Left lobe of liver (tissue), 2 donors: ENCODE results near the gene NFIA. TPM values are rescaled to one million over a fixed set of nuclear protein-coding genes. Genes with fewer than 3 reads are reported as not detected.
"Not testable (repeated sequence)": the region's sequence is repeated elsewhere in the genome, so short reads cannot be mapped to it uniquely, and the experiment has no call there.

Experiments
- ATAC-seq: fragments of 200-7000 bp; cut with Tn5 transposase; one replicate; pipeline ENCODE4 v1.9.1; 2020; ENCODE audit warnings: mild to moderate bottlenecking, moderate library complexity
- DNase-seq: peaks from one replicate; pipeline ENCODE4 v3.0.0-alpha.2; 2020; ENCODE audit warnings: low spot score
- total RNA-seq: library from RNA; stranded (reverse); gene quantifications from one replicate; pipeline ENCODE4 v1.2.1, GENCODE V29; 2021
- donor health status: DM: no; HTN: no; CAD: no; lungs with moderate emphysema.
- donor health status: DM: no; HTN: yes; CAD: no.

Gene NFIA
- total RNA-seq, 1 donor from 2014 or later, result 69.9 TPM

DNA sequence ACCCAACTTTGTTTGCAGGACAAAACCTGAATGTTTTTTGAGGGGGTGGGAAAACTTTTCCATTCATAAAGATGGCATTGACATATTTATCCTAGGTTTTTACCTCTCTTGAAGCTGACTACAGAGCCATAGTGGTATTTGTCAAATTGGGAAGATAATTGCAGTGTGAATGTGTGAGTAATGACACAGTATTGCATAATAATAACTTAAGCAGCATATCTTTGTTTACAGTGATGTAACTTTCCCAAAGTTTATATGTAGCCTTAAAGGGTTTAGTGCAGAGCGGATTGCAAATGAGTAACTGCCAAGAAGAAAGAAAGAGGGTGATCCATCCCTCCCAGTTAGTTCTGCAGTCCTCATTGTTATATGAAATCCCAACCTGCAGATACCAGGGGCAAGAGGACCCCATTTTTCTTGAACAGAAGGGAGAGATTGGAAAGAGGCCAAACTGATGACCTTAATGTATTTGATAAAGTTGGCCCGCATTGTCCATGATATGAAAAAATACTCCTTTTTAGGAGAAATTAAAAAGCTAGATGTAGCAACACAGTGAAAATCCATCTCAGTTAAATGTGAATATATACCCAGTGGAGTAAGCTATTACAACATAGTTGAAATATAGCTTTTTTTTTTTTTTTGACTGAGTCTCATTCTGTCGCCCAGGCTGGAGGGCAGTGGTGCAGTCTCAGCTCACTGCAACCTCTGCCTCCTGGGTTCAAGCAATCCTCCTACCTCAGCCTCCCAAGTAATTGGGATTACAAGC, 23.7 kb upstream of the NFIA start:
- no peak for ATAC-seq

DNA sequence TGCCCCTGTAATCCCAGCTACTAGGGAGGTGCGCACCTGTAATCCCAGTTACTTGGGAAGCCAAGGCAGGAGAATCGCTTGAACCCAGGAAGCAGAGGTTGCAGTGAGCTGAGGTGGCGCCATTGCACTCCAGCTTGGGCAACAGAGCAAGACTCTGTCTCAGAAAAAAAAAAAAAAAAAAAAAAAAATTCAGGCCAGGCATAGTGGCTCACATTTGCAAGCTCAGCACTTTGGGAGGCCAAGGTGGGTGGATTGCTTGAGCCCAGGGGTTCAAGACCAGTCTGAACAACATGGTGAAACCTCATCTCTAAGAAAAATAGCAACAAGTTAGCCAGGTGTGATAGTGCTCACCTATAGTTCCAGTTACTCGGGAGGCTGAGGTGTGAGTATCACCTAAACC, 20.8 kb upstream of the NFIA start:
- not testable (repeated sequence) for DNase-seq

More for the DNA sequence above, 23.7 kb upstream of the NFIA start:
- DNase-seq, result no peak

DNA sequence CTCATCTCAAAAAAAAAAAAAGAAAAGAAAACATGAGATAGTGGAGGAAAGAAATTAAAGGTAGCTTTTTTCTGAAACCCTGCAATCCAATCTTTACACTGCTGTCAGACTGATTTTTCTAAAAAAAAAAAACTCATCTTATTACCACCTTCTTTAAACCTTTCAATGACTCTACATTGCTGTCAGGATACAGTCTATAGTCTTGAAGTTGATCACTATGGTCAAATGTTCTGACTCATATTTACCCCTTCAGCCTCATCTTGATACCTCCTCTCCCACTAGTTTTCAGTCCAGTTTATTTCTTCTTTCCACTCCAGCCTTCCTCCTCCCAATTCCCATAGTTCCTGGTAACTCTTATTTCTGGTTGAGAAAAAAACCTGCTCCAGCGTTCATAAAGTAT, 17.7 kb upstream of the NFIA start:
- DNase-seq, result no peak
- ATAC-seq, result no peak

More for the DNA sequence above, 20.8 kb upstream of the NFIA start:
- ATAC-seq, result not testable (repeated sequence)

DNA sequence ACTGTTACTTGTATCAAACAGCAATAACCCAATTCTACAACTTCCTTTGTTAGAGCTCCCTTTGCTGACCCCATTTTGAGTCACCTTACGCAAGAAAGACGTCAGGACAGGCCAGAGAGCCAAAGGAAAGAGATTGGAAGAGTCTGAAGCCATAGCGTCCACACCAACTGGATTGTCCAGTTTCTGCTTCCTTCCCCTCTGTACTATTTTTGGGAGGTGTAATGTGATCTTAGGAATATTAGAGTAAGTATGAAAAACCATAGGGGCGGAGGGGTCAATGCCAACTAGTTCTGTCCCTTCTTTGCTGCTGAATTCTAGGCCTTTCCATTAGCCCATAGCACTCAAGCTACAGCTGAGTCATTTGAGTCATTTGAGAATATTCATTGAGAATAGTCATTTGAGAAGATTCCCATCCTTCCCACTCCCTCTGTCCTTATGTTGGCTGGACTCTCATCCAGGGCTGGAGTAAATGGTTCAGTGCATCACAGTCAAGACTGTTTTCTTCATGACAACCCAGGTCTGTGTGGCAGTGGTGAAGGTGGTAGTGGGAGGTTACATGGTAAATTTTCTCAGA, 14.8 kb upstream of the NFIA start:
- DNase-seq (no peak), ATAC-seq (no peak)

DNA sequence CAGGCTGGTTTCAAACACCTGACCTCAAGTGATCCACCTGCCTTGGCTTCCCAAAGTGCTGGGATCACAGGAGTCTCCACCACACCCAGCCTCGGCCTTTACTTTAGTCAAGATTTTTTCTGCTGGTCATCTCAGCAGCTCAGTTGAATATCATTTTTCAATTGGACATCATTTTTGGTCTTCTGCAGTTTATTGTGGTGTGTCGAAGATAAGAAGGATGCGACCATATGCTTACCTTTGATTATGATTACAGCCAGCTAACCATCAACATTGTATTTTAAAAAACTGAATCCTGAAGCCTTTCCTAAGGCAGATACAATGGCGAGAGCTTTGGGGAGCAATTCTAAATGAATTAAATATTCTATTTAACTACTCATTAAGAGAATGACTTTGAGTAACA, 12.3 kb upstream of the NFIA start:
- ATAC-seq (no peak), DNase-seq (no peak)

DNA sequence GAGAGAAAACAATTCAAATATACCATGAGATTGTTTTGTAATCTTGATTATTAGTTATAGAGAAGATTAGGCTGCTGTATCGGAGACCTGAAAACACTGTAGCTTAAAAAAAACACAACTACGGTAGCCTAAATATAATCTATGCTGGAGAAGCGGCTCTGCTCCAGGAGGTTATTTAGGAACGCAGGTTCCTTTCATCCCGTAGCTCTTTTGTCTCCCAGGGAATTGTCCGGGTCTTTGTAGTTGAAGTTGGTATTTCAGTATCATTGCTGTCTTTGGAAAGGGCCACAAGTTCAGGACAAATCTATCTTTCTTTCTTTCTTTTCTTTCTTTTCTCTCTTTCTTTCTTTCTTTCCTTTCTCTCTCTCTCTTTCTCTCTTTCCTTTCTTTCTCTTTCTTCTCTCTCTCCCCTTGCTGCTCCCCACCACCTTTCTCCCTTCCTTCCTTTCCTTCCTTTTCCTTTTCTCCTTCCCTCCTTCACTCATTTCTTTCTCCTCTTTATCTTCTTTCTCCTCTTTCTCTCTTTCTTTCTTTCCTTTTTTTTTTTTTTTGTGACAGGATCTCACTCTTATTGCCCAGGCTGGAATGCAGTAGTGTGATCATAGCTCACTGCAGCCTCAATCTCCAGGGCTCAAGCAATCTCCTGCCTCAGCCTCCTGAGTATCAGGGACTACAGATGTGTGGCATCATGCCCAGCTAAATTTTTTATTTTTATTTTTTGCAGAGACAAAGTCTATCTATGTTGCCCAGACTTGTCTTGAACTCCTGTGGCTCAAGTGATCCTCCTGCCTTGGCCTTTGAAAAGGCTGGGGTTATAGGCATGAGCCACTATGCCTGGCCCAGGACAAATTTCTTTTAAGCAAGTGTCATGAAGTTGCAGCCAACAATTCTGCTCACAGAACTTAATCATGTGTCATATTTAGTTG, 10.9 kb upstream of the NFIA start:
- ATAC-seq, result no peak

DNA sequence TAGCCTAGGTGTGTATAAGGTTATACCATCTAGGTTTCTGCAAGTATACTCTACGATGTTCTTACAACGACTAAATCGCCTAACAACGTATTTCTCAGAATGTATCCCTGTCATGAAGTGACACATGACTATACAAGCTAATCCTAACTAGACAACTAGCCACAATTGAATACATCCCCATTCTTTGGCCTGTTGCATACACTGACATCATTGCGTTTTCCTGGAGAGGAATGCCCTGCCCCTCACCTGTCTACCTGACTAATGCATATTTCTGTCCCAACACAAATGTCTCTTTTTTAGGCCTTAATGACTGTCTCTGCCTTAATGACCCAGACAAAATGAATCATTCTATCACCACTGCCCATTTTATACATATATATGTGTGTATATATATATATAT, 8.5 kb upstream of the NFIA start:
- DNase-seq (no peak), ATAC-seq (no peak)

More for the DNA sequence above, 10.9 kb upstream of the NFIA start:
- DNase-seq, result no peak

DNA sequence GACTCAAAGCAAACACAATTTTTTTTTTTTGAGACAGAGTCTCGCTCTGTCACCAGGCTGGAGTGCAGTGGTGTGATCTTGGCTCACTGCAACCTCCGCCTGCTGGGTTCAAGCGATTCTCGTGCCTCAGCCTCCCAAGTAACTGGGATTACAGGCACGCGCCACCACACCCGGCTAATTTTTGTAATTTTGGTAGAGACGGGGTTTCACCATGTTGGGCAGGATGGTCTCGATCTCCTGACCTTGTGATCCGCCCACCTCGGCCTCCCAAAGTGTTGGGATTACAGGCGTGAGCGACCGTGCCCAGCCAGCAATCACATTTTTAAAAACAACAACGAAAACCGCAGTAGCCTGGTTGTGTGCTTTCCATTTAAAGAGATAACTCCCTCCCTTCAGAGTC, 6.5 kb upstream of the NFIA start:
- ATAC-seq, DNase-seq: not testable (repeated sequence)

DNA sequence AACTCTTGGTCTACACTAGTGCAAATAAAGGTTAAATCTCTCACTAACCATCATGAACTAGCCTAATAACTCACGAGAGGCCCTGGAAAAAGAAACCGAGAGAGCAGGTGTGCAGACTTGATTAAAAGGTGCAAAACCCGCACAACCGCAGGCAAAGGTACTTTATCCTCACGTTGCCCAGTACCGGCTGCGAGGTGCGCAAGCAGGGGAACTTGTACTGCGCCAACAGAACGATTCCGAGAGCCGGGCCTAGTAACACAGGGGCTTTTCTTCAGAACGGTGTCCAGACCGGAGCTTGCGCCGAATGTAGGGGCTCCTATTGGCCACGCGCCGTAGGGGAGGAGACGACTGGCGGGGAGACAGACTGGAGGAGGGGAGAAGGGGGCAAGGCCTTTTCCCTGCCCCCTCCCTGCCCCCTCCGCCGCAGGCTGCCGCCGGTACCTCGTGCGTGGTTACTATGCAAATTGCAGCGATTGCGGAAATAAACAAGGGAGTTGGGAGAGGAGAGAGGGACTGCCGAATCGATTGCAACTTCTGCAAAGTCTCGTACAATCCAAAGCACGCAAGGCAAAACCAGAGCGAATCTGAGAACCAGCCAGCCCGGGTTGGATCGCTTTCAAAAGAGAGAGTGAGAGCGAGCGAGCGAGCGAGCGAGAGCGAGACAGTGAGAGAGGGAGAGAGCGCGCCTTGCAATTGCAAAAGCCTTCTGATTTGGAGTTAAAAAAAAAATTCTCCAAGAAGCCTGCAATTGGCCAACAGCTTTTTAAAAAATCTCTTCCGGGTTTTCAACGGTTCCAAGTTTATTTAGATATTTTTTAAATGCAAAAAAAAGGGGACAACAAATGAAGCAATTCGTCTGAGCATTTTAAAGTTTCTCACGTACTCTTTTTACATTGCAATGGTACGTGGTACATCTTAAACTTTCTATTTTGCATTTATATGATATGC, 5.4 kb upstream of the NFIA start:
- peak; percentile 72 for ATAC-seq

DNA sequence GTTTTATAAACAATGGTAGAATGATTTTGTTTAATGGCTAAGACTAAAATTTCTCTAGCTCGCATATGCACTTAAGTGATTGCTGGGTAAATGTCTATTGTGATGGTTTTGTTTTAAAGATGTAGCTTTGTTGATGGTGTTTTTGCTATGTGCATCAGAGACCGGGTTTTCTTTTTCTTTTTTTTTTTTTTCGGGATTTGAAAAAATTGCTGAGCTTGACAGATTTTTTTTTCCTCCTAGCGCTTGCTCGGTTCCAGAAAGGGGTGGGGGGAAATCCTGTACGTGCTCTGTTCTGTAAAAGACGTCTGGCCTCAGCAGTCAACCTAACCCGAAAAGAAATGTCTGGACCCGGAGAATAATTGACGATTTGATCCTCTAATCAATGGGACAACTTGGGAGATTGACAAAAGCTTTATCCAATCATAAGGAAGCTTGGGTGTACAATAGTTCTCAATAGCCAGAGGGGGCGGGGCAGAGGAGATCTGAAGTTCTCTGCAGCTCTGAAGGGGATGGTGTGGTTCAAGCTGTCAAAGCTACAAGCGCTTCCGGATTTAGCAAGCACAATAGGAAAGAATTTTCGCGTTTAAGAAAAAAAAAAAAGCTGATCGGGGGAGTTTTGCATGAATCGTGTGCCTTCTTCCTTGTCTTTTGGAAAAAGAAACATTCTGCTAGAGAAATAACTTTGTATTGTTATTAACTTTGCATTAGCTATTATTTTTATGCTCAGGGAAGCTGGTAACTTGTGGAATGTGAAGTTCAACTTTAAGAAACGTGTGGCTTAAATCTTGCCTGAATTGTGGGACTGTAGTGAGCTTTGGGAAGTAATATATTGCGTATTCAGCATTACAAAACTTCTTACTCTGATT, 4.5 kb upstream of the NFIA start:
- ATAC-seq (peak; percentile 62), DNase-seq (peak; percentile 90)

More for the DNA sequence above, 5.4 kb upstream of the NFIA start:
- DNase-seq, result peak; percentile 91

DNA sequence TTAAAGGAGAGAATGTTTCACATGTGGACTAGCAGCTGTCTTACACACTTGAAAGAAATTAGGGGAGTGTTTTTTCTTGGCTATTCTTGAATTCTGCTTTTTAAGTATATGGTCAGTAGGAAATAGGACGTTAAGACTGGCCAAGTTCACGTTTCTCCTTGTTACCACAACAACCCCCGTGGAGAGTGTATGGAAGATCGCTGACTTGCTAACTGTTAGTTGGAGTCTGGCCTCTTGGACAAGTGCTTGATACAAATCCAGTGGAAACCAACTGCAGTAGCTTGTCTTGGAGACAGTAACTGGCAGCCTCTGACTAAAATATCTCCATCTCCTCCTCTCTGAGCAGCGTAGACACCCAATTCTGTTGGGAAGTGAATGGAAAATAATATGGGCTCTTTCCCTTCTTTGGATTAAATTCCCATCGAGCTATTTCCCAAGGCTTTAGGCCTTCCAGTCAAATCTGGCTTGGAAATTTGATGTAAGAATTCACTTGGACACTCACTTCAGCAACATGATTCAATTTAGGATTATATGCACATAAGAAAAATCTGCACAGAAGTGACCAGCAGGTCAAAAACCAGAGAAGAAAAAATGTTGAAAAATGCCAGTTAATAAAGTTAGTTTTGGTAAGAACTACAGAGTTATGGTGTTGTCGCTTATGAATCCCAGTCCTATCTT, 3.6 kb upstream of the NFIA start:
- no peak for ATAC-seq
- DNase-seq, result no peak

DNA sequence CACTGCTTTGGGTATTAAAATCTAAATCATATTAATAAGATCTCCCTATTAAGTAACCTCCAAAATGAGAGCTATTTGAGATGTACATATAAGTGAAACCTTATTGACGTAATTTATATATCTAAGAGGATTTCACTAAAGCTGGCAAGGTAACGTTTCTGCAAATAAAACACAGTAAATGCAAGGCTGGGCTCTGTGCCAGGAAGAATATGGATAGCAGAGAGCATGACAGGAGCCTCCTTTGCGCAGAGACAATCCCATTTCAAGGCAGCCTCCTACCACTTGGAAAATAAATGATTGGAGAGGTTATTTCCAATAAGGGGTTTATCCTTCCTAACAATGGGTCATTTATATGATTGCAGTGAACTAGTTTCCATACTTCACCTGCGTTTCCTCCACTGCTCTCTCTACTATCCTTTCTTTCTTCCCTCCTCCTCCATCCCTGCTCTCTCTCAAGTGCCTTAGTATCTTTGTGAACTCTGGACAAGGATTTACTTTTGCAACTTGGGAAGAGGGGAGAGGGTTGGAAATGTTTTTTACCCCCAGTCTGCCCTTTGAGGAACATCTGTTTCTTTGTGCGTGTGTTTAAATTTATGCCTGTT, 3.0 kb upstream of the NFIA start:
- no peak for DNase-seq
- ATAC-seq, result no peak

DNA sequence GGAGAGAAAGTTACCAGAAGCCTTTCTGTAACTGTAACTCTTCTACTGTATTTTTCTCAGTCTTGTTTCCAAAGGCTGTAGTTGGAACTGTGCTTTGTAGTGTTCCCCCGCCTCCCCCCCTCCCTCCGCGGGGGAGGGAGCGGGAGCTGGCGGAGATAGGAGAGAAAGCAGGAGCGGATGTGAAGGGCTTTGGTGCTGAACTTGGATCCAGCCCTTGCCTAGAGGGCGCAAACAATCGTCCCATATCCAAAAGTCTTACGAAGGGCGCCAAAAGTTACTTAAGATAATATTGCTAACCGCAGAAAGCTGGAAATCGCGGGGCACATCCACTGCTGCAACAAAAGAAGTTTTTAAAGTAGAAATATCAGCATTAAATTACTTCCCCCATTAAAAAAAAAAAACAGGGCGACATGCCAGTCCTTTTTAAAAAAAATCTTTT, 2.4 kb upstream of the NFIA start:
- DNase-seq, result peak; percentile 84
- peak; percentile 55 for ATAC-seq

DNA sequence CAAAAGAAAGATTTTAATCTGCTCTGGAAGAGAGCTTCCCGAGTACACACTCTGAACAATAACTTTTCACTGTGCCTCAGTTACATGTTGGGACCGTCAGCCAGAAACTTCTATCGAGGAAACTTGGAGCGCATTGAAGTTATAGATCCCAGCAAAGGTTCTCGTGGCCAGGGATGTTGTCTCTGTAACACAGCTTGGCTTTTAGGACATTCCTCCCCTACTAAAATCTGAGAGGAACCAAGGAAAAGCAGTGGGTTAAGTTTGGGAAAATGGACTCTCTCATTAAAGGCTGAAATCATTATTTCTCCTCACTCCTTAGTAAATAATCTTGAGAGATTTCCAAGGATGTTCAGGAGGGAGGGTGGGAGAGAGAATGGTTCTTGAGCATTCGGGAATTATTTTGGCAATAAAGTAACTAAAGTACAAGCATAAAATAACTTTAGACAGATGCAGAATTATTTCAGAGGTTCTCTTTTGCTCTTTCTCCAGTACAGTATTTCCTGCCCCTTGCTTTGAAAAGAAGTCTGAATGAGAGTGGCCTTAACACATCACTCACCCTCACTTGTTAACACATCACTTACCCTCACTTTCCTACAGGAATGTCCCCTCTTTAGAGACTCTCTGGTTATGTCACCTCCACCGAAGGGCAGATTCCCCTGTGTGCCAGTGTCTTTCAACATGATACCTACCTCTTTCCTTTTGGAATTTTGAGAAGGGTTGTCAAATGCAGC, 1.8 kb upstream of the NFIA start:
- DNase-seq (no peak), ATAC-seq (no peak)

DNA sequence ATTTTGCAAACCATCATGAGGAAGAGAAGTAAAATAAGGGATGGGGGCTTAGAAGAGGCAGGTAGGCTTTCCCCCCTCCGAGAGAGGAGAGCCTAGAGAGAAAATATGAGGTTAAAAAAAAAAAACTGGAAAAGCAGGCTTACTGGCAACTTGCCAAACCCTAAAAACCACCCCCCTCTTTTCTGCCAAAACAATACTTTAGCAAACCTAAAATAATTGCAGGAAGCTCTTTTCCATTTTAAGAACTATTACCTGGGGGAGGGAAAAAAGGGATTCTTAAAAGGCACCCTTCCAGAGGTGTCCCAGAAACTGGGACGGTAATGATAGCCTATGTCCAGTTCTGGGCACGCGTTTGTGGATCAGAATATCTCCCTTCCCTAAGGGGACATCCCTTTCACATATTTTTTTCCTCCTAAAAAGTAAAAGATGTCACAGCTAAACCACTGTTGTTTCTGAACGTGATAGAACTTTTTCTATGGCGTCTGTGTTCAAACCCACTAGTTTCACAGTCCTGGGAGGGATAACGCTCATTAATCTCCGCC, 1.1 kb upstream of the NFIA start:
- DNase-seq (no peak), ATAC-seq (no peak)

DNA sequence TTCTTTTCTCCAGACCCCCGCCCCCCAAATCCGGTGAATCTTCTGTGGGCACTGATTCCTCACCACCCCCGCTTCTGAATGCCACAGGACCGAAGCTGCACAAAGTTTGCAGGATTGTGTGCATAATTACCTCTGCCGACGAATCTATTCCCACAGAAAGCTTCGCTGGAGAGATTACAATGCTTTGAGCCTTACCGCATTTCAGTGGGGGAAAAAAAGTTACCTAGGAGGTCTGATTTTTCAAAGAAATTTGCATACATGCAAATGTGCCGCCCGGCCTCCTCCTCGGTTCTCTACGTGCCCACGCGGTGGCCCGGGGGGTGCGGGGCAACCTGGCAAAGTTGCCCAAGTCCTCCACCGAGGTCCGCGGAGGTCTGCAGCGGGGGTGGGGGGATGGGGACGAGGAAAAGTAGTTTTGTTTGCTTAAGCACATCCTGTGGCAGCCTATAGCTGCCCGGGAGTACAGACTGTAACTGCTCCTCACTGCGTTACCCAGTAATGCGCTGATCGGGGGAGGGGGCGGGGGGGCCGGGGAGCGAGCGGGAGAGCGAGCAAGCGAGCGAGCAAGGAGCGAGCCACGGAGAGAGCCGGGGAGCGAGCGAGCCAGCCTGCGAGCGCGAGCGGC, 563 bp upstream of the NFIA start:
- peak; percentile 67 for DNase-seq
- peak; percentile 10 for ATAC-seq
